Loucy (cell line): Measurements from ENCODE around the gene SHC1.

Source experiments
- H2AFZ ChIP-seq: fragments of 200-600 bp; sonication (generic); 2 replicates; pipeline ENCODE4 v1.6.0; 2016; ENCODE audit warnings: antibody characterized with exemption, mild to moderate bottlenecking, low read length, moderate library complexity
- H3F3A ChIP-seq: fragments of 200-600 bp; 2 replicates; pipeline ENCODE4 v1.6.0; 2016; ENCODE audit warnings: antibody characterized with exemption, low read depth, mild to moderate bottlenecking
- H3K27me3 ChIP-seq: fragments of 200-600 bp; sonication (generic); 2 replicates; pipeline ENCODE4 v1.6.1; 2014; ENCODE audit warnings: low read length, mild to moderate bottlenecking; ENCODE audit not compliant: insufficient read depth, poor library complexity, severe bottlenecking
- H3K36me3 ChIP-seq: fragments of 200-600 bp; sonication (generic); 2 replicates; pipeline ENCODE4 v1.6.1; 2016; ENCODE audit warnings: low read length; ENCODE audit not compliant: insufficient read depth
- H3K4me1 ChIP-seq: fragments of 200-600 bp; sonication (generic); 2 replicates; pipeline ENCODE4 v1.5.1; 2014; ENCODE audit warnings: low read length, mild to moderate bottlenecking; ENCODE audit not compliant: insufficient read depth, poor library complexity, severe bottlenecking
- H3K4me2 ChIP-seq: fragments of 200-600 bp; sonication (generic); 2 replicates; pipeline ENCODE4 v1.6.0; 2014; ENCODE audit warnings: antibody characterized with exemption, low read length, low read depth, mild to moderate bottlenecking; ENCODE audit not compliant: poor library complexity, severe bottlenecking
- H3K4me3 ChIP-seq: fragments of 200-600 bp; sonication (generic); 2 replicates; pipeline ENCODE4 v1.5.1; 2014; ENCODE audit warnings: low read length, mild to moderate bottlenecking, mixed read lengths; ENCODE audit not compliant: poor library complexity, severe bottlenecking
- H3K79me2 ChIP-seq: fragments of 200-600 bp; sonication (generic); 2 replicates; pipeline ENCODE4 v1.6.1; 2014; ENCODE audit warnings: low read length; ENCODE audit not compliant: insufficient read depth
- H3K9ac ChIP-seq: fragments of 200-600 bp; sonication (generic); 2 replicates; pipeline ENCODE4 v1.6.0; 2014; ENCODE audit warnings: mild to moderate bottlenecking, low read depth, low read length, moderate library complexity; ENCODE audit not compliant: poor library complexity, severe bottlenecking
- H3K9me2 ChIP-seq: fragments of 200-600 bp; sonication (generic); replicated peaks from 2 replicates; pipeline ENCODE4 v1.6.1; 2016; ENCODE audit warnings: low read depth, low read length, mixed read lengths
- H3K9me3 ChIP-seq: fragments of 200-600 bp; sonication (generic); 2 replicates; pipeline ENCODE4 v1.6.1; 2014; ENCODE audit warnings: mild to moderate bottlenecking, antibody characterized with exemption, low read length, low read depth; ENCODE audit not compliant: insufficient read depth
- H4K20me1 ChIP-seq: fragments of 200-600 bp; sonication (generic); 2 replicates; pipeline ENCODE4 v1.6.0; 2014; ENCODE audit warnings: antibody characterized with exemption, low read length, mild to moderate bottlenecking; ENCODE audit not compliant: insufficient read depth, poor library complexity, severe bottlenecking
- CTCF ChIP-seq: fragments of 200-600 bp; sonication (generic); conservative IDR thresholded peaks from 2 replicates; pipeline ENCODE4 v1.5.1; 2014; ENCODE audit warnings: mild to moderate bottlenecking, antibody characterized with exemption, low read length
- EZH2phosphoT487 ChIP-seq: fragments of 200-600 bp; IDR thresholded peaks from 2 replicates; pipeline ENCODE4 v1.6.1; 2018; ENCODE audit warnings: antibody characterized with exemption, mild to moderate bottlenecking, moderate library complexity, borderline replicate concordance

SHC1 gene

GRCh38 chr1:154945160-154945961 is 25.2 kb downstream of the SHC1 start:
- TF ChIP-seq CTCF = no peak
- TF ChIP-seq EZH2phosphoT487 = no peak
- H4K20me1 ChIP-seq = no peaks in the 10 kb centered on the region
- H3K36me3 ChIP-seq = peaks cover 38% of the 10 kb centered on the region; the same call in 1 of the 2 replicates
- no peaks in the 10 kb centered on the region for H3K27me3 ChIP-seq
- H2AFZ ChIP-seq = no peak overlapping the region
- H3F3A ChIP-seq = no peaks in the 10 kb centered on the region
- H3K9ac ChIP-seq = no peak overlapping the region
- peaks cover 60% of the 10 kb centered on the region for H3K4me1 ChIP-seq
- H3K9me3 ChIP-seq = no peaks in the 10 kb centered on the region
- H3K79me2 ChIP-seq = peaks cover 13% of the 10 kb centered on the region; the same call in 1 of the 2 replicates
- no peak overlapping the region for H3K4me2 ChIP-seq
- no peak overlapping the region for H3K4me3 ChIP-seq
- no peaks in the 10 kb centered on the region for H3K9me2 ChIP-seq

GRCh38 chr1:154944401-154945159 is 26.0 kb downstream of the SHC1 start:
- H3K27me3 ChIP-seq = no peaks in the 10 kb centered on the region
- TF ChIP-seq EZH2phosphoT487 (no peak), CTCF (no peak)
- H3F3A ChIP-seq = no peaks in the 10 kb centered on the region
- H3K79me2 ChIP-seq = peaks cover 8% of the 10 kb centered on the region; the same call in 1 of the 2 replicates
- H3K4me1 ChIP-seq = peaks cover 66% of the 10 kb centered on the region
- no peak overlapping the region for H3K4me3 ChIP-seq
- no peak overlapping the region for H2AFZ ChIP-seq
- H4K20me1 ChIP-seq = no peaks in the 10 kb centered on the region
- peak overlapping the region; percentile 89 for H3K4me2 ChIP-seq
- H3K36me3 ChIP-seq = peaks cover 36% of the 10 kb centered on the region; the same call in 1 of the 2 replicates
- H3K9ac ChIP-seq = peak overlapping the region; percentile 34
- no peaks in the 10 kb centered on the region for H3K9me3 ChIP-seq
- no peaks in the 10 kb centered on the region for H3K9me2 ChIP-seq

GRCh38 chr1:154943649-154944400 is 26.7 kb downstream of the SHC1 start:
- Histone ChIP-seq H3K9ac (peak overlapping the region; percentile 82), H3K79me2 (peaks cover 7% of the 10 kb centered on the region; the same call in 1 of the 2 replicates), H3K9me2 (no peaks in the 10 kb centered on the region), H3K27me3 (no peaks in the 10 kb centered on the region), H3K9me3 (no peaks in the 10 kb centered on the region), H2AFZ (no peak overlapping the region), H3K4me3 (peak overlapping the region; percentile 70), H3K4me2 (peak overlapping the region; percentile 89), H3K36me3 (peaks cover 36% of the 10 kb centered on the region; the same call in 1 of the 2 replicates), H3F3A (no peaks in the 10 kb centered on the region), H4K20me1 (no peaks in the 10 kb centered on the region), H3K4me1 (peaks cover 73% of the 10 kb centered on the region)
- TF ChIP-seq EZH2phosphoT487 (no peak), CTCF (peak; percentile 92)
